Measurements from ENCODE around the gene EVA1B. TPM values are rescaled to one million over a fixed set of nuclear protein-coding genes. Genes with fewer than 3 reads are reported as not detected.

Gene EVA1B
- total and polyA plus RNA-seq, 2 of the 13 experiments (the other 11 are each of a cell fraction or from before 2014, with no cell fraction given): 3.9 to 6.6 TPM

GRCh38 chr1:36323636-36324352, at the start of gene EVA1B (continued):
- TF ChIP-seq EZH2 (conservative IDR thresholded peaks at IDR 0.05; ENCODE audit: low read depth, low read length) (no peak), ELK4 (CRISPR knock-in tag; IDR thresholded peaks at IDR 0.05; ENCODE audit: borderline replicate concordance) (no peak), BCL3 (CRISPR knock-in tag; IDR thresholded peaks at IDR 0.05) (peak; percentile 74; the same call in 1 of the 2 replicates), MAFF (IDR thresholded peaks at IDR 0.05; ENCODE audit: low read depth, low read length) (no peak), ZNF557 (CRISPR knock-in tag; IDR thresholded peaks at IDR 0.05) (no peak), SMC3 (IDR thresholded peaks at IDR 0.05; ENCODE audit: low read length) (no peak), PRMT3 (CRISPR knock-in tag; IDR thresholded peaks at IDR 0.05; ENCODE audit: borderline replicate concordance, low read depth) (no peak), BRD4 (CRISPR knock-in tag; IDR thresholded peaks at IDR 0.05) (0 out of 2 replicates have a peak, but pooled peaks have one; percentile 40), CHD4 (IDR thresholded peaks at IDR 0.05; ENCODE audit: borderline replicate concordance, low read length) (peak; percentile 92; the same call in 1 of the 2 replicates), TRIM22 (IDR thresholded peaks at IDR 0.05) (no peak), THAP11 (CRISPR knock-in tag; IDR thresholded peaks at IDR 0.05) (peak; percentile 67), AHDC1 (CRISPR knock-in tag; IDR thresholded peaks at IDR 0.05; ENCODE audit: borderline replicate concordance) (no peak), TCF7L2 (IDR thresholded peaks at IDR 0.05; ENCODE audit: low read depth, low read length) (no peak), ZBTB8A (CRISPR knock-in tag; IDR thresholded peaks at IDR 0.05; ENCODE audit: borderline replicate concordance, low read depth) (no peak), REL (CRISPR knock-in tag; conservative IDR thresholded peaks at IDR 0.05) (no peak), POLR2AphosphoS5 (IDR thresholded peaks at IDR 0.05; ENCODE audit: low read depth, low read length) (peak; percentile 76), ZNF382 (CRISPR knock-in tag; IDR thresholded peaks at IDR 0.05; ENCODE audit: borderline replicate concordance) (no peak), RFX3 (CRISPR knock-in tag; IDR thresholded peaks at IDR 0.05) (no peak), ZSCAN30 (CRISPR knock-in tag; IDR thresholded peaks at IDR 0.05) (no peak), ZNF317 (CRISPR knock-in tag; IDR thresholded peaks at IDR 0.05) (peak; percentile 47; the same call in 1 of the 2 replicates), ZNF234 (CRISPR knock-in tag; conservative IDR thresholded peaks at IDR 0.05) (no peak)
